GM19468 (cell line): ENCODE data around the gene DPEP2.
"Not testable (repeated sequence)": the region's sequence is repeated elsewhere in the genome, so short reads cannot be mapped to it uniquely, and the experiment has no call there.

Experiments
- ATAC-seq: cut with Tn5 transposase; IDR thresholded peaks from one replicate; pipeline ENCODE4 v1.9.1; 2021; ENCODE audit warnings: mild to moderate bottlenecking, moderate library complexity, moderate number of reproducible peaks; ENCODE audit not compliant: unreplicated experiment; ENCODE audit errors: extremely low read depth

DPEP2 gene

DNA sequence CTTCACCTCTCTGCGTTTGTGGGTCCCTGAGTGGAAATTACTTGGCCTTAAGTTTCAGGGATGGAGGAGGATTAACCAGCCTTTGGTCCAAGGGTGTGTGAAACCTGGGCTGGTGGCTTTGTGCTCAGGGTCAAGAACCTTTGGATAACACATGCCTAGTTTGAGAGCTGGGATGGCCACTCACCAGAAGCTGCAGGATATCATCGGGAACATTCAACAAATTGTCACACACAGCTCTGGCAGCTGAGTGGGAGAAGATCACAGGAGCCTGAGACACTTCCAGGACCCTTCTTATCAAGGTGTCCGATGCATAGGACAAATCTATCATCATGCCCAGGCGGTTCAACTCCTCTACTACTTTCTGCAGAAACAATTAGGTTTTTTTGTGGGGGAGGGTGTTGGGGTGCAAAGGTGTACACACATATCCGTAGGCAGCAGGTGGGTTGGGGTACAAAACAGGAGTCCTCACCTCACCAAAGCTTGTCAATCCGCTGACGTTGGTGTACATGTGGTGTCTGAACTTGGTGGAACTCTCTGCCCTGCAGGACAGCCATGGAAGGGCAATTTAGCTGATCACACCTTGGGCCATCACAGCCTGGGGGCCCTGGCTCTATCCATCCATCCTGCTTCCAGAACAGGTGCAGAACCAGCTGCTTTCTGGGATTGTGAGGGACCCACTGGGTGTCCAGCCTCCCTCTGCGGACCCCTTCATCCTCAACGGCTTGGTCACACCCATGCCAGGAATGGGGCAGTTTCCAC lies 21.6 kb downstream of the DPEP2 start:
- no peak for ATAC-seq

DNA sequence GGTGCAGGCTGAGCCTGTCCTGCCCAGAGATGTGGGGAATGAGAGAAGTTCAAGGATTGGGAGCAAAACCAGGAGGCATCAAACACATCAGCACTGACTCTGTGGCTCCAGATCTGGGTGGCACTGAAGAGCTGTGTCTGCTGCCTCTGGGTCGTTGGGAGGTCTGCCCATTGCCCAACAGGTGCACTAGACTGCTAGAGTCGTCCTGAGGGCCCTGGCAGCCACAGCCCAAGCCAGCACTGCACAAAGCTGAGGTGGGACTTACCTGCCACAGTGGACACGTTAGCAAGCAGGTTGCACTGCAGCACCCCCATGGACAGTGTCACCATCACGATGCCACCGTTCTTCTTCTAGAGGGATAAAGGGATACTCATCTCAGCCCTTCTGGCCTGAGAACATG lies 22.3 kb downstream of the DPEP2 start:
- no peak for ATAC-seq

DNA sequence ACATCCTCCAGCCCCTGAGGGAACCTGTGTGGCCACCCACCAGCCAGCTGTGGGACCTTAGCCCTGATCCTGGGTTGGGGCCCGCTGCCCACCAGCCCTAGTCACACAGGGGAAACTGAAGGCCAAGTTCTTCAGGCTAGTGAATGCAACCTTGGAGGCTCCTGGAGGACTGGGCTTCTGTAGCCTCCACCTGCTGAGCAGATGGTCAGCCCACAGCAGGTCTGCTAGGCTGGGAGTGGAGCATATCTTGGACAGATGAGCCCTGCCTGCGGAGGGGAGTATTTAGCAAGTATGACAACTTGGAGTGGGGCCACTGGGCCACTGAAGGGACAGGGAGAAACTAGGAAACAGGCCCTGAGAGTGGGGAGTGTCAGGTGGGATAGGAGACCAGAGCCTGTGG lies 23.1 kb downstream of the DPEP2 start:
- no peak for ATAC-seq

DNA sequence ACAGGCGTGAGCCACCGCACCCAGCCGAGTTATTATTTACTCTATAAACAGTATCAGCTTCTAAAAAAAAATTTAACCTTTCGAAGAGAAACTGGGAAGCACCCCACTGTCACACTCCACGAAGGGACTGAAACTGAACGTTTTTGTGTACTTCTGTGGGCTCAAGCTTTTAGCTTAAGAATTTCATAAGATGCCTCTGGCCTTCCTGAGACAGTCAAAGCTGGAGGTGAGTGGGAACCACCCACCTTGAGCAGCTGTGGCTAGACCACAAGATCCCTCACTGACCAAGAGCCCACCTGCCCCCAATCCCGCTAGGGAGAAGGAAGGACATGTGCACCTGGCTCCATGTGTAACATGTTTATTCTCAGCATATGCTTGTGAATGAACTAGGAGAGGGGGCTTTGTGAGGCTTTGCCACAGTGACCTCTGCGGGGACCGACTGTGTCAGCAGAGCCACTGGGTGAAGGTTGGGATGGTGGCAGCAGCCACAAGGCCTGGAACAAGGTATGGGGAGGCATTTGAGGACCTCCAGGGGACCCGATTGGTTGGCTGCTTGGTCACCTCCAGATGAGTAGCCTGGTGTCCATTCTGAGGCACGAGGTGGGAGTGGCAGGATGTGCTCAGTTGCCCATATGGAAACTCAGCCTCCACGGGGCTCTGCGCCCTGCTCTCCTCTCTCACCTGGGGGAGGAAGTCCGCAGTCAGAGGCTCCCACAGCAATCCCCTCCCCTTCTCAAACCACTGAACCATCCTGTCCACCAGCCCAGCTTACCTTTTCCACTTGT lies 23.8 kb downstream of the DPEP2 start:
- ATAC-seq = peak; percentile 18

DNA sequence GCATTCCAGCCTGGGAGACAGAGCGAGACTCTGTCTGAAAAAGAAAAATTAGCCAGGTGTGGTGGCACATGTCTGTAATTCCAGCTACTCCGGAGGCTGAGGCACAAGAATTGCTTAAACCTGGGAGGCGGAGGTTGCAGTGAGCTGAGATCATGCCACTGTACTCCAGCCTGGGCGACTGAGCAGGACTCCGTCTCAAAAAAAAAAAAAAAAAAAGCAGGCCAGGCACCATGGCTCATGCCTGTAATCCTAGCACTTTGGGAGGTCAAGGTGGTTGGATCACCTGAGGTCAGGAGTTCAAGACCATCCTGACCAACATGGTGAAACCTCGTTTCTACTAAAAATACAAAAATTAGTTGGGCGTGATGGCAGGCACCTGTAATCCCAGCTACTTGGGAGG lies 27.0 kb downstream of the DPEP2 start:
- not testable (repeated sequence) for ATAC-seq

DNA sequence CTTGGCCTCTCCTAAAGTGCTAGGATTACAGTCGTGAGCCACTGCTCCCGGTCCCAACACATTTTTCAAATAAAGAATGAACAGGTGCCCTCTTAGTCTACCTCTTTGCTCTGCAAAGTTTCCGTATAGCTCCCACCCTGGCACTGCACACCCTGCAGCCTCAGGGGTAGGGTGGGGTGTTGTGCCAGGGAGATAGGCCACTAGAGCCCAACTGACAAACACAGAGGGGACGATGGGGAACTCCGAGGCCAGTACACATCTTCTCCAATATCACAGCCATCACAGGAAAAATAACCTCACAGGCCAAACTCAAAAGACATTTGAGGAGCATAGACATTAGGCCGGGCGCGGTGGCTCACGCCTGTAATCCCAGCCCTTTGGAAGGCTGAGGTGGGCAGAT lies 28.2 kb downstream of the DPEP2 start:
- ATAC-seq = no peak

DNA sequence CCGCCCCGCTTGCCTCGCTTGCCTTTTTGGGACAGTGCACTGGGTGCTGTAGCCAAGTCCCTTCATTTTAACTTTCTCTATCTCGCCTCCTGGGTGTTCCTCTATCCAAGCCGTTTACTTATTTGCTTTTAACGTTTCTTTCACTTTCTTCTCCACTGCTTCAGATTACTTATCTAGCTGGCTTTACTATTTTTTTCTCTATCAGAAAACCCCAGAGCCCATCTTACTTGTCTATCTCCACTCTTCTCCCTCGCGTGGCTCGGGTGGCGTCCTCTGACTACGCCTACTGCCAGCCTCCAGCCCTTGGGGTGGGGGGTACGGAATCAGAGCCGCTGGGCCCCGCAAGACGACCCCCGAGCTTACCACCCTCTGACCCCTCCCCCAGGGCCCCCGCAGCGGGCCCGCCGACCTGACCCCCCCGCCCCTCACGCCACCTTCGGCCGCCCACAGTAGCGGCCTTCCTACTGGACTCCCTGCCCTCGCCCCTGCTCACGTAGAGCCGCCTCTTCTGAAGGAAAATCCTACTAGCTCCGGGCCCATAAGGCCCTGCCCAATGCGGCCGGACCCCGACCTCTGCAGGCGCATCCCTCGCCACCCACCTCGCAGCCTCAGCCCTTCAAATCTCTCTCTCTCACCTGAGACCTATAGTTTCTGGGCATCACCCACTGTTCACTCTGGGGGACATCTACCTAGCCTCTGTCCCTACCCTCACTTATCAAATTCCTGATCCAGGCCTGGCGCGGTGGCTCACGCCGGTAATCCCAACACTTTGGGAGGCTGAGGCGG lies 29.8 kb downstream of the DPEP2 start:
- ATAC-seq = no peak

DNA sequence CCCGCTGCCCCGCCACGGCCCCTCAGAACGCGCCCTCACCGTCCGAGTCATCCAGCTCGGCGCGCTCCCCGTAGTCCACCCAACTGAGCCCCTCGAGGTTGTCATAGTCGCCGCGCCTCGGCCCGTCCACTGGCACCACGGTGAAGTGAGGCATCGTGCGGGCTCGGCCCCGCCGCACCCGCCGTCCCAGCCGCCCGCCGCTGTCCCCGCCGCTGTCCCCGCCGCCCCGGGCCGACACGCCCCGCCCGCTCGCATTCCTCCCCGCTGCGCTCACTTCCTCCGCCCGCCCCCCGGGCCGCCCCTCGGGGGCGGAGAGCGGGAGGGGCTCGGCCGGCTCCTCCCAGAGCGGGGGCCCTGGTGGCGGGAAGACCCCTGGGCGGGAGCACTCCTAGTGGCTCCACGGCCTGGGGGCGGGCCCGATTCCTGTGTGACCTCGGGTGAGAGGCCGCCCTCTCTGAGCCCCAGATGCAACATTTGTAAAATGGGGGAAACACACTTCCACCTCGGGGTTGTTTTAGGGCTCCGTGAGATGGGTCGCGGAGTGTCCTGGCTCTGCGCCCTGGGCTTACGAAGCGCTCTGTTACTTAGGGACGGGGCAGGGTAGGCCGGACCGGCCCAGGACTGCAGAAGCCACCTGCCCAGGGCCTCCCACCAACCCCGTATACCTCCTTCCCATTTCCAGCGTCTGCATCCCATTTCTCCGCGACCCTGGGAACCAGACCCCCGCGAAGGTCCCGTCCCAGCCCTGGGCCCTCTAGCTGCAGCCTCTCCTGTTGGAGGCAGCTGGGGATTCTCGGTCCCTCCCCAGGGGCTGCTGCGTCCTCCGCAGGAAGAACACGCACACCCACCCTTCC lies 30.7 kb downstream of the DPEP2 start, which contains the start of gene SLC12A4:
Gene SLC12A4, minus strand, starts transcription at position 238 of the 854 bp plus-strand sequence. Its CDS starts 84 bp downstream, at position 154.
- peak; percentile 43 for ATAC-seq

DNA sequence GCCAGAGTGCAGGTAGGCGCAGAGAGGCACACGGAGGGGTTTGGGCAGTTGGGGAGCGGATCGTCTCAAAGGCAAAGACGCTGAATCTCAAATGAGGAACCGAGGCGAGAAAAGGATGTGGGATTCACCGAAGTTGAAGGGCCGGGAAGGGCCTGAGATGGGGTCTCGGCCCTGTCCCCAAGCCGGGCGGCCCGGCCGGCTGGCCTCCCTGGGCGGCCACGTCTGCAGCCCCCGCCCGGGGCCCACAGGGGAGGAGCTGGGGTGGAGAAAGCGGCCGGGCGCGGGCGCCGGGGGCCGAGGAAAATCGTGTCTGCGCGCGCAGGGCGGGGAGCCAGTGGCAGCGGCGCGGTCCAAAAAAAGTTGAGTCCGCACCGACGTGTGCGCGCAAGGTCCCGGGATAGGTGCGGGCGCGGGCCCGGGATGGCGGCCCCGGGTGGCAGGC lies 31.3 kb downstream of the DPEP2 start:
- no peak for ATAC-seq

DNA sequence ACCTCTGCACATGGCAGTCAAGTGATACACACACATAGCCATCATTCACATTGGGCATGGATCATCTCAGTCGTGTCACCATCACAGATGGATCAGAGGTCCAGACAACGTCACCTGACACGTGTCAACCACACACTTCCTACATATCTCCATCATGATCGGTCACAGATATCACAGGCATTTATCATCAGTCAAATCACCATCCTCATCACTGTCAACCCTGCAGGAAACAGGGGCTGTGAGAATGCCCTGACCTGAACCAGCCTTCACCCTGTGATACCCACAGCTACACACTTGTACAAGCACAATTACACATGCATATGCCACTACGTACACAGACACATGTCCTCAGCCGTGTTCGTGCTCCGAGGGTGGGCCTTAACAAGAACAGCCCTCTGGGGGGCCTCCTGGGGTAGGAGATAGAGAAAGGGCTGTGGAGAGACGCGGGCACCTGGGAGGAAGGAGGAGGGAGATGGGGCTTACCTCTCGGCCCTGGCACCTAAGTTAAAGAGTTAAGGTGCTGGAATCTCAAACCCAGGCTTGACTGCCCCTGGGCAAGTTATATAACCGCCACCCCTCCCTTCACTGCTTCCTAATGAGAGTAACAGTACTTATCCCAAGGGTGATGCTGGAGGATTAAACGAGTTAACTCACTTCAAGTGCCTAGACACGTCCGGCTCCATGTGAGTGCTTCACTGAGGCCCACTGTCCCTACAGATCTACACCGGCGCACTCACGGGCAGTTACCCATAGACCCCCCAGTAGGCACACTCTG lies 31.9 kb downstream of the DPEP2 start:
- no peak for ATAC-seq

DNA sequence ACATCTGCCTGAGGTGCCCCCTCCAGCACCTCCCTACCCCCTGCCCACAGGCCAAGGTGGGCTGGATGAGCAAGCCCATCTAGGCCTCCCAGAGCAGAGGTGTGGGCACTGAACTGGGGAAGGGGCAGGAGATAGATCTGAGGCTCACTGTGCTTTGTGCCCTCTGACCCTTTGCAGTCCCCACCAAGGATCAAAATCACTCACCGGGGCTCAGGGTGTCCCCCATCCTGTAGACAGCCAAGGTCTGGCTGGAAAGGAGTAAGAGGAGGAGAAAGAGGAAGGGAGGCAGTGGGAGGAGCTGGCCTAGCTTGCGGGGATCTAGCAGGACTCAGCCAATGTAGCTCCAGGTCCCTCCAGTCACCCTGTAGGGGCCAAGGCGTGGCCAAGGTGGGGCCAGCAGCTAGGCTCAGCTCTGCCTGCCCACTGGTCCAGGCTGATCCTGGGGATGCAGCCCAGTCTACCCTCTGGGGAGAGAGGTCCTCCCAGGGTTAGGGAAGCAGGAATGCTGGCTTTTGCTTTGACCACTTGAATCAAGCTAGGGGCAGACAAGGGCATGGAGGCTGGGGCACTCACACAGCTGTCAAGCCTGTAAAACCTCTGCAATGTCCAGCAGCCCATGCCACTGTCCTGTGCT lies 32.6 kb downstream of the DPEP2 start:
- no peak for ATAC-seq

DNA sequence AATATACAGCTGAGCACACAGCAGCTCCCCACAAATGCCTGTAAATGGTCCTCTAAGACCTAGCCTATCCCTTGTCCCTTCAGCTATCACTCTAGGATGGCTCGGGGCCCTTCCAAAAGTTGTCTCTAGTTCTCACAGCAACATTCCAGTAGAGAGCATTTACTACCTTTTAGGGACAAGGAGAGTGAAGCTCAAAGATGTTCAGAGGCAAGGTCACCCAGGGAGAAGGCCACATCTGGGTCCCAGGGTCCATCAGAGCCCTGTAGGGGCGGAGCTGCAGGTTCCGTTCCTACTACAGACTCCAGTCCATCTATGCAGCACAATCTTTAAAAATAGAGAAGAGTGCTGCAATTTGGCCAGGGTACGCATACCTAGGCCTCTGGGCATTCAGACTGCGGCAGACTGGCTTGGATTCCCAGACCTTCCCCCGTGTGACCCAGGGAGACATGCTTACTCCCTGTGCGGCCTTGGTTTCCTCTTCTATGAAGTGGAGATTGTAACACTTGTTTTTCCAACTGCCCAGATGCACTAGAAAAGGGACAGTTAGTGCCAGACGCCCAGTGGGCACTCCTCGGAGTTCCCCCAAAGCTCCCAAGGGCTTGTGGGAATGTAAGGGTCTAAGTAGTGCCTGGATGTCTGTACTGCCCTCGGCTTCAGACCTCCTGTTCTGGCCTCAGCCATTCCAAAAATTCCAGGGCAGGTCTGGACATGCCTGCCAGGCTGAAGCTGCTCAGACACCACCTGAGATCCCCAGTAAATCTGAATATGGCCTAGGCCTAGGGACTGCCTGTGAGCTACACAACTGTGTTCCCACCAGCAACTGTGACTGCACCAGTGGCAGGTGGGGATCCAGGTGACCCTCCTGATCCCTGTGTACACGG lies 33.4 kb downstream of the DPEP2 start:
- no peak for ATAC-seq

DNA sequence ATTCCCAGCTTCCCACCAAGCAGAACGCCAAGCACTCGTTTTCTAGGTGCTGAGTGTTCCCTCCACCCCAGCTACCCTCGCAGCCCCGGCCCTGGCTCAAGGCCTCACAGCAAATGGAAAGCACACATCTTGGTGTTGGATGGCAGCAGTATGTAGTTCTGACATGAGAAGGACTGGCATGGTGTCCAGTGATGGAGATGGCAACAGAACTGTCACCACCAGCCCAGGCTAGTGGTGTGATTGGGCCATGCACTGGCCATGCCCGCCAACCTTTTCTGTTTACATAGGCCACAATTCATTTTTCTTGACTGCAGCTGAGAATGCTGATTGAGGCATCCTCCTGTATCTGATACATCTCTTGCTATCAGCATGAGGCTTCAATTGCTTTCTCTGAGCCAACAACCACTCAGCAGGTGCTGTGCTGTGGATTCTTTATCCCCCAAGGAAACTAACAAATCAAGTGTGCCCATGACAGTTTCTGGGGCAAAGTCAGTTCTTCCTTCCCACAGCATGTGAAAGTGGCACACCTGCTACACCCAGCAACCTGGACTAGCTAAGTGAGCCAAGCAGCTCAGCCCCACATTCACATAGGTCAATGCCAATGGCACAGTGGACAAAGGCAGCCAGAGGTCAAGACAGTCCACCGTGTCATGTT lies 34.7 kb downstream of the DPEP2 start:
- ATAC-seq = no peak

DNA sequence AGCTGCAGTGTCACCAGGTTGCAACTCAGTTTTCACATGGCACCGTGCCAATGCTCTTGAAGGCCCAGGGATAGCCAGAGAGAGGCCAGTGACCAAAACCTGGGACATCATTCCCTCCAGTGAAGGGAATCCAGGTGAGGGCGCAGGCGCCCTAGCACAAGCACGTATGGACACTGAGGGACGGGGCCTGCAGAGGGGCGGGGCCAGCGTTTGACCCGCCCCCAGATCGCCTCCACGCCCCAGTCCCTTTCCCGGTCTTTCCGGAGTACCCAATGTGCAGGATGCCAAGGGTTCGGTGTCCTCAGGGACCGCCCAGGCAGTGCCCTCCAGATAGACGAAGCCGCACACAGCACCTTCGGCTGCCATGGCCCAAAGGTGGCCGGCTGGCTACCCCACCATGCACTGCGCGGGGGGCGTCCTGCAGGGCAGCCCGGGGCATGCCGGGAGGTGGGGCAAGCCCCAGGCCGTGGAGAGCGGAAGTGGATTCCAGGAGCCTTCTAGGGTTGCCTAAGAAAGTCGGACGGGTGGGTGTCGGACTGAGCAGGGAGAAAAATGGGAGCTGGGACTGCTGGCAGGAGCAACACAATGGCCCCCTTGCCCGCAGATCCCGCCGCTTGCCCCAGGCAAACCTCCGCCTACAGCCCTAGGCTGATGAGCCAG lies 35.5 kb downstream of the DPEP2 start:
- ATAC-seq = no peak

DNA sequence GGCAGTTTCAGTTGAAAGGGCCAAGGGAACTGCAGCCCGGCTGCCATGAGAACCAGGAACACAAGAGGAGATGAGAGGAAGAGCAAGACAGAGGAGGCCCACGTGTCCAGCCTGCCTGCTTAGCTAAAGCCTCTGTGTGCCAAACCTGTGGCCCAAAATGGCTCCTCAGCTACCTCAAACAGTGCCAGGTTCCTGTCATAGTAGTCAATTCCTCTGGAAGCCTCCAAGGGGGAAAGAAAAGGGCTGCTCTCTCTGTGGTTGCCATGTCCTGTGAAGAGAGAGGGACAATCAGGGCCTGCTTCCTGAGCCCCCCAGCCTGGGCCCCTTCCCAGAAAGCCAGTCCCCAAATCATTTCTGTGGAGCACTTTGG lies 36.0 kb downstream of the DPEP2 start:
- no peak for ATAC-seq

DNA sequence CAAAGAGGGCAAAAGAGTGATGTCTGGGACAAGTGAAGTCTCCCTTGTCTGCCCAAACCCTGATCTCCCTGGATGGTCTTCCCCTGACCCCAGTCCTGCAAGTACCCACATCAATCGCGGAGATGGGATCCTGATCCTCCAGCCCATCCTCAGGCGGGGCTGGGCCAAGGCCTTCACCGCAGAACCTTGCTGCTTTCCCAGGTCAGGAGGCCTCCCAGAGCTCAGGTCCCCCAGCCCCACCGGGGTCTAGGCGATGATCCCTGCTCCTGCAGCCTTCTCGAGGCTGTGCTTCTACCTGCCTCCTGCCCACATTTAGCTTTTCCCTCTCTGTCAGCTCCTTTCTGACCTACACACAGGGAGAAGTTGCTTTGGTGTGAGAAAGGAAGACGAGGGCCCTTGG lies 37.1 kb downstream of the DPEP2 start:
- ATAC-seq = no peak

DNA sequence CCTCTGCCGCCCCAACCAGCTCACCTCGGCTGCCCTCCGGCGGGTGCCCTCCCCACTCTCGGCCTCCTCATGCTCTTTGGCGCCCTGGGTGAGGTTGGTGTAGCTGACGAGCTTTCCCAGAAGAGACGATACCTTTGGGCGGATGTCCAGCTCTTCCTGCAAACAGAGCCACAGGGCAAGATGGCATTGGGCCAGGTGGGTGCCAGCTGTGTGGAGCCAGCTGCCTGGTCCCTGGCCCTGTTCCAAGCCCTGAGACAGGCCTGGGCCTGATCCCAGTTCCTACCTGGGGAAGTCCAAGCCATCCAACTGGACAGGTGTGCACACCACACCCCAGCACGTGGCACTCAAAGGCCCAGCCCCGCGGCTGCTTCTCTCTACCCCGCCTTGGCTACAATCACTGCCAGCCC lies 37.7 kb downstream of the DPEP2 start:
- no peak for ATAC-seq
